Heart right ventricle (tissue), 16 donors: ENCODE data around the gene CTDSPL2. TPM values are rescaled to one million over a fixed set of nuclear protein-coding genes. Genes with fewer than 3 reads are reported as not detected.
A peak's percentile ranks its signal among the peaks of the same experiment; 100 is the strongest.

Experiments used
- ATAC-seq, 8 donors: fragments of 200-7000 bp; cut with Tn5 transposase; one replicate each; pipeline ENCODE4 v1.9.1; 2020; ENCODE audit warnings: mild to moderate bottlenecking in 8 of 8, moderate library complexity in 8 of 8, moderate number of reproducible peaks in 1 of 8
- DNase-seq, 2 donors: peaks; one replicate each; pipeline ENCODE4 v3.0.0-alpha.2; 2020
- H3K27ac ChIP-seq, 10 donors: fragments of 200-600 bp; sonication (generic) in 2 of 10; one replicate each; pipeline versions ENCODE4 v1.5.0 to v1.8.0; 2020 to 2022; ENCODE audit warnings: mild to moderate bottlenecking in 3 of 10
- H3K27me3 ChIP-seq, 7 donors: fragments of 200-600 bp; one replicate each; pipeline ENCODE4 v1.8.0; 2021 to 2022; ENCODE audit warnings: mild to moderate bottlenecking in 2 of 7
- H3K36me3 ChIP-seq, 9 donors: fragments of 200-600 bp; sonication (generic) in 1 of 9; one replicate each; pipeline versions ENCODE4 v1.5.0 to v1.8.0; 2020 to 2022; ENCODE audit warnings: mild to moderate bottlenecking in 2 of 9
- H3K4me1 ChIP-seq, 9 donors: fragments of 200-600 bp; sonication (generic) in 1 of 9; one replicate each; pipeline versions ENCODE4 v1.5.0 to v1.8.0; 2020 to 2022; ENCODE audit warnings: mild to moderate bottlenecking in 4 of 9
- H3K4me3 ChIP-seq, 10 donors: fragments of 200-600 bp; sonication (generic) in 2 of 10; one replicate each; pipeline versions ENCODE4 v1.5.0 to v1.8.0; 2020 to 2022; ENCODE audit warnings: mild to moderate bottlenecking in 7 of 10, moderate library complexity in 2 of 10
- H3K9me3 ChIP-seq, 11 donors: fragments of 200-600 bp in 10 of 11; sonication (generic) in 2 of 11; one replicate each; pipeline versions ENCODE4 v1.5.0 to v1.8.0; 2013 to 2022; ENCODE audit warnings: mild to moderate bottlenecking in 2 of 11, control low read depth in 1 of 11, moderate library complexity in 1 of 11
- WGBS, 2 donors: extraction: QIAGEN DNeasy Blood & Tissue Kit; methylation state at CpG; one replicate each; pipeline ENCODE4 v1.1.7; 2013; ENCODE audit warnings: inconsistent platforms in 1 of 2; 5-methylcytosine and 5-hydroxymethylcytosine counted together
- intact Hi-C, 10 donors: fragments of 100-400 bp; cut with DNase I; formaldehyde crosslinking; loops; one replicate each; pipeline versions ENCODE4 v1.11.1 to v1.14.2; 2022
- polyA plus RNA-seq, 2 donors: library from polyadenylated mRNA; stranded (reverse); fragments of 200-250 nt; gene quantifications; one replicate each; pipeline ENCODE4 v1.2.3, GENCODE V29; 2013
- total RNA-seq, 10 donors: library from RNA; stranded (reverse); fragmentation: NEBNext Ultra II Directional in 3 of 10; extraction: Animal tissue kit (Norgen Biotek cat#: 25700) in 3 of 10; gene quantifications; one replicate each; pipeline versions ENCODE4 v1.2.1 to v1.2.4, GENCODE V29; 2021 to 2023
- TF ChIP-seq, protein P1 (sequence below), 9 donors: fragments of 200-600 bp; sonication (generic) in 2 of 9; IDR thresholded peaks; one replicate each; pipeline versions ENCODE4 v1.5.0 to v1.8.0; 2021 to 2022; ENCODE audit warnings: antibody characterized with exemption in 9 of 9, mild to moderate bottlenecking in 5 of 9, moderate library complexity in 1 of 9
- donor health status: Arrhythmogenic right ventricular cardiomyopathy.
- donor health status: ischemic (EF 13 %, LVEDD 7.1; RV severe dilation, severe dysfunction).
- donor health status: healthy with polysubstance abuse.
- donor health status: DM: no; HTN: yes; CAD: no.
- donor health status: DM: no; HTN: no; CAD: no.
- donor health status: ischemic (EF 25% LVEDD 6.9; RV normal size, moderate dysfunction).
- donor health status: ischemic (EF 25% LVEDD 5.7; RV mildly dilated, moderate dysfunction).
- donor health status: healthy.
- donor health status: DM: yes; HTN: yes; CAD: no.
- donor health status: Ischemic cardiomyopathy.
- donor health status: ischemic (EF 35%, LVEDD 5.7; RV mildly dilated, moderate dysfunction).
- donor health status: nonischemic (EF 11% LVEDD 7.7; RV severe dilation, severe dysfunction).
- donor health status: DM: yes; HTN: yes; CAD: no.
- donor health status: PGD.
- donor health status: ischemic (EF 29% LVEDD 5.4; RV normal size, mild dysfunction).
- donor health status: nonischemic (EF 23%, LVEDD 6.1; RV moderate dilation, normal function).

CTDSPL2 gene
- total and polyA plus RNA-seq, 12 donors = 3.5 to 22.3 (median 17.7) TPM

DNA sequence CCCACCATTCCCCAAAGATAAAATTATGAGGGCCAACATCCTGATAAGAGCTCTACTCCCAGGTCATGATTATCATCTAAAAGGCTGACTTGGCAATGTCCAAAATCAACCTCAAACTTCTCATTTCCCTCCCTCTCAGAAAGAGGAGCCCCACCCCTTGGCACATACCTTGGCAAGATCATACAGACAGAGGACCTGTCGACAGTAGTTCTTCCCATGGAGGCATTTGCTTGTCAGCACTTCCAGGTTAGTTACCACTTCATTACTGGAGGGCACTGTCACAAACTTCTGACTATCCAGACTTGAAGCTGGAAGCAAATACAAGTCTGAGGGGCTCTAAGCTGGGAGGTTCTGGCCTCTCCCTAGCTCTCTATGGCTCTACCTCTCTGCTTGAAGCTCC lies 147.3 kb downstream of the CTDSPL2 start:
- TF ChIP-seq, protein P1, sequence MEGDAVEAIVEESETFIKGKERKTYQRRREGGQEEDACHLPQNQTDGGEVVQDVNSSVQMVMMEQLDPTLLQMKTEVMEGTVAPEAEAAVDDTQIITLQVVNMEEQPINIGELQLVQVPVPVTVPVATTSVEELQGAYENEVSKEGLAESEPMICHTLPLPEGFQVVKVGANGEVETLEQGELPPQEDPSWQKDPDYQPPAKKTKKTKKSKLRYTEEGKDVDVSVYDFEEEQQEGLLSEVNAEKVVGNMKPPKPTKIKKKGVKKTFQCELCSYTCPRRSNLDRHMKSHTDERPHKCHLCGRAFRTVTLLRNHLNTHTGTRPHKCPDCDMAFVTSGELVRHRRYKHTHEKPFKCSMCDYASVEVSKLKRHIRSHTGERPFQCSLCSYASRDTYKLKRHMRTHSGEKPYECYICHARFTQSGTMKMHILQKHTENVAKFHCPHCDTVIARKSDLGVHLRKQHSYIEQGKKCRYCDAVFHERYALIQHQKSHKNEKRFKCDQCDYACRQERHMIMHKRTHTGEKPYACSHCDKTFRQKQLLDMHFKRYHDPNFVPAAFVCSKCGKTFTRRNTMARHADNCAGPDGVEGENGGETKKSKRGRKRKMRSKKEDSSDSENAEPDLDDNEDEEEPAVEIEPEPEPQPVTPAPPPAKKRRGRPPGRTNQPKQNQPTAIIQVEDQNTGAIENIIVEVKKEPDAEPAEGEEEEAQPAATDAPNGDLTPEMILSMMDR (IDR thresholded peaks at IDR 0.05) = no peak
- peaks cover 0 to 87% (median 24%) of the 10 kb centered on the region in 9 donors for H3K36me3 ChIP-seq
- H3K9me3 ChIP-seq = no peaks in the 10 kb centered on the region
- H3K27ac ChIP-seq = no peak overlapping the region
- no peak for DNase-seq
- intact Hi-C loops = loop anchor here in 2 of 10 donors (5.0 to 10.0 kb wide), 2 partner anchors 160 to 163 kb away; partner anchors contain the start of gene TRIM69 (in 2 of the 2)
- WGBS, 2 donors = 50 to 60% methylated on average over 1 of the region's 1 CpG
- H3K4me3 ChIP-seq = no peak overlapping the region
- peak in 1 of 8 donors; percentile 42 for ATAC-seq
- peaks cover 0 to 14% (median 6%) of the 10 kb centered on the region in 9 donors for H3K4me1 ChIP-seq
- H3K27me3 ChIP-seq = no peaks in the 10 kb centered on the region

Other genes starting within 250 kb of the CTDSPL2 start
- gene FRMD5, start 232.4 kb upstream of the CTDSPL2 start, total RNA-seq = 10 to 100 TPM; 27.4 to 86.3 (median 58.2) TPM
- 1 to 10 TPM; 7.2 to 9.5 TPM for gene FRMD5, start 232.4 kb upstream of the CTDSPL2 start, polyA plus RNA-seq
- 10 to 100 TPM; 23.9 to 39.4 (median 29.8) TPM for gene GOLM2, start 138.9 kb upstream of the CTDSPL2 start, total RNA-seq
- 10 to 100 TPM; 15.3 to 16.3 TPM for gene GOLM2, start 138.9 kb upstream of the CTDSPL2 start, polyA plus RNA-seq
- gene EIF3J, start 109.5 kb downstream of the CTDSPL2 start, total RNA-seq = 100 to 1,000 TPM in 1 of 10 donors, 10 to 100 TPM in 9; 64.5 to 105 (median 81.4) TPM
- gene EIF3J, start 109.5 kb downstream of the CTDSPL2 start, polyA plus RNA-seq = 10 to 100 TPM; 30.4 to 86.6 TPM
- gene SPG11, start 236.0 kb downstream of the CTDSPL2 start, total RNA-seq = 10 to 100 TPM; 43.6 to 63.4 (median 52.7) TPM
- gene SPG11, start 236.0 kb downstream of the CTDSPL2 start, polyA plus RNA-seq = 10 to 100 TPM; 17.4 to 43.7 TPM